ENCODE results near the gene PPM1N.

GRCh38 chr19:45518469-45518826, 20.2 kb downstream of the PPM1N start:
- no peak for TF ChIP-seq POLR2A (IDR thresholded peaks at IDR 0.05)
- TF ChIP-seq CTCF (IDR thresholded peaks at IDR 0.05): no peak

All from Peyer's patch (tissue), 4 donors.